GM12864 (cell line): ENCODE measurements around the gene SPTBN4.

ENCODE experiments used
- DNase-seq: peaks from one replicate; pipeline ENCODE4 v3.0.0-alpha.2; 2011; ENCODE audit warnings: low read depth
- H3K4me3 ChIP-seq: 2 replicates; pipeline ENCODE4 v1.5.1; 2011; ENCODE audit warnings: mild to moderate bottlenecking, low read depth, low read length, control low read depth
- TF ChIP-seq, protein P1 (sequence below): IDR thresholded peaks from 2 replicates; pipeline ENCODE4 v1.5.1; 2011; ENCODE audit warnings: low read depth, mild to moderate bottlenecking, moderate library complexity, low read length, control low read depth, inconsistent platforms; ENCODE audit errors: missing control alignments

Gene SPTBN4

DNA sequence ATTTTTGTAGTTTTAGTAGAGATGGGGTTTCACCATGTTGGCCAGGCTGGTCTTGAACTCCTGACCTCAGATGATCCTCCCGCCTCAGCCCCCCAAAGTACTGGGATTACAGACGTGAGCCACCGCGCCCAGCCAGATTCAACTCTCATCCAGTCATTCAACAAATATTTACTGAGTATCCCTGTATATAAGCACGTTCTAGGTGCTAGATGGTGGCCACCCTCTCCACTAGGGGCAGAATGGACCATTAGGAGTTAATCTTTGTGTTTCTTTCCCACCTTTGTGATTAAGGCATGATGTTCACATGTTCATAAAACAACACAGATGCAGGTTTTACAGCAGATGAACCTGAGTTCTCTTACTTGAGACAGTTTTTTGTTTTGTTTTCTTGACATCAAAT, 117.2 kb downstream of the SPTBN4 start:
- DNase-seq = no peak
- TF ChIP-seq, protein P1, sequence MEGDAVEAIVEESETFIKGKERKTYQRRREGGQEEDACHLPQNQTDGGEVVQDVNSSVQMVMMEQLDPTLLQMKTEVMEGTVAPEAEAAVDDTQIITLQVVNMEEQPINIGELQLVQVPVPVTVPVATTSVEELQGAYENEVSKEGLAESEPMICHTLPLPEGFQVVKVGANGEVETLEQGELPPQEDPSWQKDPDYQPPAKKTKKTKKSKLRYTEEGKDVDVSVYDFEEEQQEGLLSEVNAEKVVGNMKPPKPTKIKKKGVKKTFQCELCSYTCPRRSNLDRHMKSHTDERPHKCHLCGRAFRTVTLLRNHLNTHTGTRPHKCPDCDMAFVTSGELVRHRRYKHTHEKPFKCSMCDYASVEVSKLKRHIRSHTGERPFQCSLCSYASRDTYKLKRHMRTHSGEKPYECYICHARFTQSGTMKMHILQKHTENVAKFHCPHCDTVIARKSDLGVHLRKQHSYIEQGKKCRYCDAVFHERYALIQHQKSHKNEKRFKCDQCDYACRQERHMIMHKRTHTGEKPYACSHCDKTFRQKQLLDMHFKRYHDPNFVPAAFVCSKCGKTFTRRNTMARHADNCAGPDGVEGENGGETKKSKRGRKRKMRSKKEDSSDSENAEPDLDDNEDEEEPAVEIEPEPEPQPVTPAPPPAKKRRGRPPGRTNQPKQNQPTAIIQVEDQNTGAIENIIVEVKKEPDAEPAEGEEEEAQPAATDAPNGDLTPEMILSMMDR = peak; percentile 44

DNA sequence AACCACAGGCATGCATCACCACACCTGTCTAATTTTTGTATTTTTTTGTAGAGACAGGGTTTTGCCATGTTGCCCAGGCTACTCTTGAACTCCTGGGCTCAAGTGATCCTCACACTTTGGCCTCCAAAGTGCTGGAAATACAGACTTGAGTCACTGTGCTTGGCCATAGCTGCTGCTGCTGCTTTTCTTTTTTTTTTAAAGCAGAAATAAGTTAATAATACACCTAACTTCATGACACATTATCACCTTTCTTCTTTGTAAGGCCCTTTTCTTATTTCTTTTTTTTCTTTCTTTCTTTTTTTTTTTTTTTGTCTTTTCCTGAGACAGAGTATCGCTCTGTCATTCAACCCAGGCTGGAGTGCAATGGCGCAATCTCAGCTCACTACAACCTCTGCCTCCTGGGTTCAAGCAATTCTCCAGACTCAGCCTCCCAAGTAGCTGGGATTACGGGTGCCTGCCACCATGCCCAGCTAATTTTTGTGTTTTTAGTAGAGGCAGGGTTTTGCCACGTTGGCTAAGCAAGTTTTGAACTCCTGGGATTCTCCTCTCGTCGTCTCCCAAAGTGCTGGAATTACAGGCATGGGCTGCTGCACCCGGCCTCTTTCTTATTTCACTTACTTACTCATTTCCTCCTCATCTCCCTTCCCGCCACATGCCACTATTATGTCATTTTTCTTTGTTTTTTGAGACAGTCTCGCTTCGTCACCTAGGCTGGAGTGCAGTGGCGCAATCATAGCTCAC, 118.6 kb downstream of the SPTBN4 start:
- TF ChIP-seq, protein P1 = no peak
- no peak for DNase-seq
- no peak overlapping the region for H3K4me3 ChIP-seq

More for the DNA sequence above, 117.2 kb downstream of the SPTBN4 start:
- H3K4me3 ChIP-seq = no peak overlapping the region

DNA sequence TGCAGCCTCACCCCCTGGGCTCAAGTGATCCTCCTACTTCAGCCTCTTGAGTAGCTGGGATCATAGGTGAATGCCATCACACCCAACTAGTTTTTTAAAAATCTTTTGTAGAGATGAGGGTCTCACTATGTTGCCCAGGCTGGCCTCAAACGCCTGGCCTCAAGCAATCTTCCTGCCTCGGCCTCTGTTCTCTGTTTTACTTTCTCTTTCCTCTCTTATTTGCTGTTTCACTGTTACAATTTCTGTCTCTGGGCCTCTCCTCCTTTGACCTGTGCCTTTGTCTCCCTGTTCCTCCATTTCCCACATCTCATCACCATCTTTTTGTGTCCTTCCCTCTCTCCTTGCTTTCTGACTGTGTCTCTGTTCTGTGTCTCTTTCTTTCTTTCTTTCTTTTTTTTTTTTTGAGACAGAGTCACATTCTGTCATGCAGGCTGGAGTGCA, 119.2 kb downstream of the SPTBN4 start:
- H3K4me3 ChIP-seq = no peak overlapping the region
- TF ChIP-seq, protein P1 = no peak
- DNase-seq = no peak

DNA sequence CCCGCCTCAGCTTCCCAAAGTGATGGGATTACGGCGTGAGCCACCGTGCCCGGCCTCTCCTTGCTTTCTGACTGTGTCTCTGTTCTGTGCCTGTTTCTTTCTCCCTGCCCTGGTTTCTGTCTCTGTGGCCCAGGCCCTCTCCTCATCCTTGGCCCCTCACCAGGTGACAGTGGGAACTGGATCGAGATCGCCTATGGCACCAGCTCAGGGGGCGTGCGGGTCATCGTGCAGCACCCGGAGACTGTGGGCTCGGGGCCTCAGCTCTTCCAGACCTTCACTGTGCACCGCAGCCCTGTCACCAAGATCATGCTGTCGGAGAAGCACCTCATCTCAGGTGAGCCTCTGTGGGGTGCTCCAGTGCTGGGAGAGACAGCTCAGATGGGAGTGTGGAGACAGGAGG, 119.8 kb downstream of the SPTBN4 start:
- TF ChIP-seq, protein P1 = no peak
- no peak for DNase-seq
- H3K4me3 ChIP-seq = no peak overlapping the region

DNA sequence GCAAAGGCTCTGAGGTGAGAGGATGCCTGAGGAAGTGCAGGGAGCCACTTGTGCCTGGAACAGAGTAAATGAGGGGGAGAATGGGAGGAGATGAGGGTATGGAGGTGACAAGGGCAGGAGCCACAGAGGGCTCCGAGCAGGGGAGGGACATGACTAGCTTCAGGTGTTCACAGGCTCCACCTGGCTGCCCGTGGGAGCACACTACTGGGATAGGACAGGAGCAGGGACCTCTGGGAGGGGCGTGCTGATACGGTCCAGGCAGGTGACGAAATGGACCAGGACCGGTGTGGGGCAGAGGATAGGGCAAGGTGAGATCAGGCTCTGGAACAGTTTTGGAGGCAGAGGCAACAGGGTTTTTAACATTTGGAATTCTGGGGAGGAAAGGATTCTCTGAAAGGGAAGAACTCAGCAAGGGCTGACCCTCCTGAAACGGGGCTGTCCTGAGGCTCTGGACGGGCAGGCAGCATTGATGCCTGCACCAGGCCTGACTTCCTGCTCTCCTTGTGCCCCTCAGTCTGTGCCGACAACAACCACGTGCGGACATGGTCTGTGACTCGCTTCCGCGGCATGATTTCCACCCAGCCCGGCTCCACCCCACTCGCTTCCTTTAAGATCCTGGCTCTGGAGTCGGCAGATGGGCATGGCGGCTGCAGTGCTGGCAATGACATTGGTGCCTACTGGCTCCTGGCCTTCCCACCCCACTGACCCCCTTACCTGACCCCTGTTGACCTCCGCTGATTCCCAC, 121.5 kb downstream of the SPTBN4 start:
- no peak for DNase-seq
- no peak overlapping the region for H3K4me3 ChIP-seq
- TF ChIP-seq, protein P1 = no peak

DNA sequence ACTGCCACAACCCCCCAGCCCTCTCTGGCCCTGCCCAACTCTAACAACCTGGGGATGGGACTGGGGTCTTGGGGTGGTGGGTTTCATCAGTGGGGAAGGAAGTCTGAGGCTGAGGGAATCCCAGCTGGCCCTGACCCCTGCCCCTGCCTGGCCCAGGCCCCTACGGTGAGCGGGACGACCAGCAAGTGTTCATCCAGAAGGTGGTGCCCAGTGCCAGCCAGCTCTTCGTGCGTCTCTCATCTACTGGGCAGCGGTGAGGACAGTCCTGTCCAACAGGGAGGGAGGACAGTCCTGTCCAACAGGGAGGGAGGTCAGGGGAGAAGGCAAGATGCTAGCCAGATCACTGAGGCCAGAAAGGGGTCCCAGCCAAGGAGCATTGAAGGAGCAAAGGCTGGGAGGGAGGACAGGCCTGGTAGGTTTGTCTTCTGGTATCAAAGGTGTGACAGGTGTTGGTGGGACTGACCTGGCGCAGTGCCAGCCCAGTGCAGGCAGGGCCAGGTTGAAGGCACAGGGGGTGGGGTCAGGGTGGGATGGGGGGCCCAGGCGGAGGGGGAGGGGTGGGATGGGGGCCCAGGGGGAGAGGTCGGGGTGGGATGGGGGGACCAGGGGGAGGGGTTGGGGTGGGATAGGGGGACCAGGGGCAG, 122.2 kb downstream of the SPTBN4 start:
- H3K4me3 ChIP-seq = no peak overlapping the region
- no peak for DNase-seq
- TF ChIP-seq, protein P1 = no peak
